Stimulated activated CD8-positive, alpha-beta memory T cell treated with anti-CD3 and anti-CD28 coated beads, Interleukin-12 subunit alpha, Interleukin-12 subunit beta, amount 100 ng/mL, for 24 hours (primary cell): ENCODE measurements around the gene NABP2.

Experiments
- DNase-seq: peaks from one replicate; pipeline ENCODE4 v3.0.0-alpha.2; 2020; ENCODE audit errors: extremely low read depth

The NABP2 gene

GRCh38 chr12:56278905-56279304 is 54.8 kb downstream of the NABP2 start:
- no peak for DNase-seq
